GM13977 (cell line): Measurements from ENCODE around the gene MRPL44.

Experiments
- DNase-seq: peaks from one replicate; pipeline ENCODE4 v3.0.0; 2012; ENCODE audit warnings: low spot score
- in situ Hi-C: fragments of 300-500 bp; cut with MboI; formaldehyde crosslinking; loops from one replicate; pipeline ENCODE4 v1.12.0; 2022; ENCODE audit warnings: low sequenced_read_pairs, low pct_unique_long_range_greater_than_20kb, mixed read lengths, inconsistent platforms; ENCODE audit not compliant: unreplicated experiment
- TF ChIP-seq, protein P1 (sequence below): IDR thresholded peaks from 2 replicates; pipeline ENCODE4 v1.5.1; 2012; ENCODE audit warnings: mild to moderate bottlenecking, control low read depth; ENCODE audit not compliant: insufficient read depth; ENCODE audit errors: extremely low read depth, missing control alignments

MRPL44 gene

GRCh38 chr2:223969856-223970255 lies 12.6 kb downstream of the MRPL44 start:
- in situ Hi-C loops, result no loop called here
- DNase-seq, result no peak
- TF ChIP-seq, protein P1, sequence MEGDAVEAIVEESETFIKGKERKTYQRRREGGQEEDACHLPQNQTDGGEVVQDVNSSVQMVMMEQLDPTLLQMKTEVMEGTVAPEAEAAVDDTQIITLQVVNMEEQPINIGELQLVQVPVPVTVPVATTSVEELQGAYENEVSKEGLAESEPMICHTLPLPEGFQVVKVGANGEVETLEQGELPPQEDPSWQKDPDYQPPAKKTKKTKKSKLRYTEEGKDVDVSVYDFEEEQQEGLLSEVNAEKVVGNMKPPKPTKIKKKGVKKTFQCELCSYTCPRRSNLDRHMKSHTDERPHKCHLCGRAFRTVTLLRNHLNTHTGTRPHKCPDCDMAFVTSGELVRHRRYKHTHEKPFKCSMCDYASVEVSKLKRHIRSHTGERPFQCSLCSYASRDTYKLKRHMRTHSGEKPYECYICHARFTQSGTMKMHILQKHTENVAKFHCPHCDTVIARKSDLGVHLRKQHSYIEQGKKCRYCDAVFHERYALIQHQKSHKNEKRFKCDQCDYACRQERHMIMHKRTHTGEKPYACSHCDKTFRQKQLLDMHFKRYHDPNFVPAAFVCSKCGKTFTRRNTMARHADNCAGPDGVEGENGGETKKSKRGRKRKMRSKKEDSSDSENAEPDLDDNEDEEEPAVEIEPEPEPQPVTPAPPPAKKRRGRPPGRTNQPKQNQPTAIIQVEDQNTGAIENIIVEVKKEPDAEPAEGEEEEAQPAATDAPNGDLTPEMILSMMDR, result no peak

- in situ Hi-C loops, result no loop called here
- TF ChIP-seq, protein P1, result peak; percentile 83
- peak; percentile 45 for DNase-seq
Measured at GRCh38 chr2:223970343-223971128, 13.3 kb downstream of the MRPL44 start.

GRCh38 chr2:223971731-223972130 lies 14.5 kb downstream of the MRPL44 start:
- TF ChIP-seq, protein P1, result no peak
- DNase-seq, result no peak
- in situ Hi-C loops, result no loop called here

- DNase-seq, result no peak
- in situ Hi-C loops, result no loop called here
- TF ChIP-seq, protein P1, result no peak
Measured at GRCh38 chr2:223972656-223973102, 15.4 kb downstream of the MRPL44 start.

DNA sequence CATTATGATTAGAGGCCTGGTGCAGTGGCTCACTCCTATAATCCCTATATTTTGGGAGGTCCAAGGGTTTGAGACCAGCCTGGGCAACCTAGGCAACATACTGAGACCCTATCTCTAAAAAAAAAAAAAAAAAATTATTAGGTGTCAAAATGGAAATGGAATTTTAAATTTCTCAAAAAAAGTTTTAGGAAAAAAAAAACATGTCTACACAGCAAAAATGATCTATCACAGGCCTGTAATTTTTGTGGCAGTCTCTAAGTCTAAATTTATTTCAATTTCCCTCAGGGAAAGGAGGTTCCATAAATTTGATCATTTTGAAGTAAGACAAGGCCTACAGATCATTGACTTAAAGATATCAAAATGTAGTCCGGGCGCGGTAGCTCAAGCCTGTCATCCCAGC lies 16.3 kb downstream of the MRPL44 start:
- DNase-seq, result no peak
- in situ Hi-C loops, result no loop called here
- TF ChIP-seq, protein P1, result no peak

DNA sequence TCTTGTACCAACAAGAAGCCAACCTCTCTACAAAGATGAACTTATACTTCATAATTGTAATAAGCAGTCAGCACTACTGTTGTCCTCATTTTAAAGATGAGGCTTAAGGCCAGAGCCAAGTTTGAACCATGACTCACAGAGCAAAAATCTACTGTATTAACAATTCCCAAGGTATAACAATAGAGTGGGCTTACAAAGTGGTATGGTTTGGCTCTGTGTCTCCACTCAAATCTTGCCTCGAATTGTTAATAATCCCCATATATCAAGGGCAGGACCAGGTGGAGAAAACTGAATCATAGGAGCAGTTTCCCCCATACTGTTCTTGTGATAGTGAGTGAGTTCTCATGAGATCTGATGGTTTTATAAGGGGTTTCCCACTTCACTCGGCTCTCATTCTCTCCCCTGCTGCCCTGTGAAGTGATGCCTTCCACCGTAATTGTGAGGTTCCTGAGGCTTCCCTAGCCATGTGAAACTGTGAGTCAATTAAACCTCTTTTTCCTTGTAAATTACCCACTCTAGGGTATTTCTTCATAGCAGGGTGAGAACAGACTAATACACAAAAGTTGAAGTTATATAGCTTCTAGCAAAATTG lies 19.5 kb downstream of the MRPL44 start:
- DNase-seq, result no peak
- in situ Hi-C loops, result loop anchor here (25.0 kb wide), 1 partner anchor 286 kb away; no protein-coding TSS in a partner anchor
- TF ChIP-seq, protein P1, result no peak
